Stomach (tissue), 4 donors: ENCODE data around the gene MED13L.

Experiments used
- CTCF ChIP-seq, 7 experiments: fragments of 450-650 bp in 4 of 7; fragments of 200-600 bp in 3 of 7; sonication (generic) in 3 of 7; IDR thresholded peaks; one replicate each; pipeline ENCODE4 v1.5.1; 2016 to 2019; ENCODE audit warnings: antibody characterized with exemption in 7 of 7, control low read depth in 2 of 7, mild to moderate bottlenecking in 1 of 7
- EP300 ChIP-seq: sonication (generic); formaldehyde crosslinking; IDR thresholded peaks from one replicate; pipeline ENCODE4 v1.6.1; 2017; ENCODE audit warnings: antibody characterized with exemption
- POLR2A ChIP-seq, 4 donors: fragments of 450-650 bp; IDR thresholded peaks; one replicate each; pipeline ENCODE4 v1.6.1; 2016; ENCODE audit warnings: antibody characterized with exemption in 4 of 4, control low read depth in 2 of 4, mild to moderate bottlenecking in 1 of 4, moderate library complexity in 1 of 4
- POLR2AphosphoS5 ChIP-seq, 3 donors: sonication (generic); formaldehyde crosslinking; IDR thresholded peaks; one replicate each; pipeline ENCODE4 v1.6.1; 2016; ENCODE audit warnings: antibody characterized with exemption in 3 of 3

- no peak for TF ChIP-seq CTCF (IDR thresholded peaks at IDR 0.05)
- TF ChIP-seq POLR2A (IDR thresholded peaks at IDR 0.05) = no peak
- no peak for TF ChIP-seq POLR2AphosphoS5 (IDR thresholded peaks at IDR 0.05)
- TF ChIP-seq EP300 = no peak
Observed at GRCh38 chr12:116199160-116199706, 78.3 kb downstream of the MED13L start.
